ENCODE results near the gene ZNF384.
A peak's percentile ranks its signal among the peaks of the same experiment; 100 is the strongest.

Gene ZNF384

DNA sequence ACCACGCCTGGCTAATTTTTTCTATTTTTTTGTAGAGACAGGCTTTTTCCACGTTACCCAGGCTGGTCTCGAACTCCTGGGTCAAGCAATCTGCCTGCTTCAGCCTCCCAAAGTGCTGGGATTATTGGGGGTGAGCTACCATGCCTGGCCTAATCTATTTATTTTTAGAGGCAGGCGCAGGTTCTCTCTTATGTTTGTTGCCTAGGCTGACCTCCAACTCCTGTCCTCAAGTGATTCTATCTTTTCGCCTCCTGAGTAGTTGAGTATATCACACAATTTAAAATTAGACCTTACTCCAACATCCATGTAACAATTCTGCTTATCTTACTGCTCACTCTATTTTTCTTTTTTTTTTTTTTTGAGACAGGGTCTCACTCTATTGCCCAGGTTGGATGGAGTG is 35.2 kb downstream of the ZNF384 start:
- DNase-seq (ENCODE audit: low spot score) = no peak
- no peak for FAIRE-seq

DNA sequence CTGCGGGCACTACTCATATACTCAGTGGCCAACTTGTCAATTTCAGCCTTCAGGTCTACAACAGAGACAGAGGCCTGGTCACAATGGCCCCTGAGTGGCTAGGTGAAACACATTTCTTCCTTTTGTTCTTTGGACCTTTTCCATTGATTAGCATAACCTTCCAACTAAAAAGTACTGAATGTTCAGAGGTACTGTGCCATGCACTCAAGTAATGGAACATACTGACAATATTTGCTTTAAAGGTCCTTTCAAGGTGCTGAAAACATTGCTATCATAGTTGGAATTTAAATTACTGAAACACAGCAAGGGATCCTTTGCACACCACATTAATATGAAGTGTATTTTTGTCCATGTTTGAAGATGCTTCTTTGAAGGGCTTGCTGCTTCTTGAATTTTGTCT is 35.8 kb downstream of the ZNF384 start:
- FAIRE-seq (no peak), DNase-seq (ENCODE audit: low spot score) (no peak)

DNA sequence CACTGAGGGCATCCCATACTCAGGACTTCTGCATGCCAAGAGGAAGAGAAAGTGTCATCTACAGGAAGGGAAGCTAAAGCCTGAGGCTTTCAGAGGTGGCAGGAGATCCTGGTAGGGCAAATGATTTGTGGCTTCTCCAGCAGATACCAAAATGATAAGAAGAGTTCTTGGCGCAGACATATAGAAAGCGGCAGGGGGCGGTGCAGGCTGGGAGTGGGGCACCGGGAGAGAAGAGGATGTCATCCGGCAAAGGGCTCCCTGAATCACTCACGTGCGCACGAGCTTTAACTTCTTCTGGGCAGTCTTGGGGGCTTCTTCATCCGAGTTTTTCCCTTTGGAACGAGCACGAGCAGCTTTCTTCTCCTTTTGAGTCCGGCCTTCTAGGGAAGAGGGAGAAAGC is 36.8 kb downstream of the ZNF384 start:
- FAIRE-seq (no peak), DNase-seq (ENCODE audit: low spot score) (no peak)

GRCh38 chr12:6650832-6651231 is 38.3 kb downstream of the ZNF384 start:
- DNase-seq (ENCODE audit: low spot score) = no peak
- FAIRE-seq = no peak

- FAIRE-seq (no peak), DNase-seq (ENCODE audit: low spot score) (no peak)
These were observed 42.0 kb downstream of the ZNF384 start, which contains the start of gene ACRBP for GRCh38 chr12:6647083-6647604. ACRBP (minus strand) TSS chr12:6647432; CDS start chr12:6647366, 66 bp downstream.

DNA sequence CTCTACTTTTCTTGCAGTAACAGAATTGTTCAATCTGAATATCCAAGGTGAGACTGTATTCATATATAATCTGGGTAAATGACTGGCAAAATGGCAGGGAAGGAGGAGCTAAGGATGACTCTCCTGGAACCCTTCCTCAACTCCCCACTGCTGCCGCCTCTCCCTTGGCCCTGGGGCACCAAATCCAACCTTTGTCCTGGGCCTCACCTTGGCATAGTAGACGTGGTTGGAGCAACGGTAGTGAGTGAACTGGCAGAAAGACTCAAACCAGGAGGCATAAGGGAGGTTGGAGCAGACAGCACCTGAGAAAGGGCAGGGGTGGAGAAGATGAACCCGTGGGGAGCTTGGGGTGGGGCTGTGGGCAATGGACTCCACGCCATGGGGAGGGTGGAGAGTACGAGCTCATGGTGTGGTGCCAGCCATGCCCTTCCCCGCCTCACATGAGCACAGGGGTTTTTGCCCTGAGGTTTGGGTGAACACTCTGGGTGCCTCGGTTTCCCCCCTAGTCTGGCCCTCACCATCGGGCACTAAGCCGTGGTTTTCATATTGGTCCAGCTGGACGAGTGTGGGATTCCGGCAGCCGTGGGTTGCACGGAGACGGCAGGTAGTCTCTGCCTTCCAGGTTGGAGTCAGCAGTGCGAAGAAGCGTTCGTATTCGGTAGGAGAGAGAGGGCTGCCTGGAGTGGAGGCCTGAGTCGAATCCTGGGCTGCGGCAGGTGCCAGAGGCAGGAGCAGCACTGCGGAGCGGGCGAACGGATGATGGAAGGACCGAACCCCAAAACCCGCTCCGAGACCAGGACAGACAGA is 42.7 kb downstream of the ZNF384 start:
- DNase-seq (ENCODE audit: low spot score) (no peak), FAIRE-seq (no peak)

- no peak for DNase-seq (ENCODE audit: low spot score)
These were observed 44.3 kb downstream of the ZNF384 start for GRCh38 chr12:6644903-6645302.

GRCh38 chr12:6644257-6644596 is 44.9 kb downstream of the ZNF384 start:
- FAIRE-seq (no peak), DNase-seq (ENCODE audit: low spot score) (no peak)

More at GRCh38 chr12:6644903-6645302, 44.3 kb downstream of the ZNF384 start:
- FAIRE-seq = no peak

- DNase-seq (ENCODE audit: low spot score) = no peak
- FAIRE-seq = no peak
These were observed 45.5 kb downstream of the ZNF384 start for GRCh38 chr12:6643569-6644256.

- no peak for DNase-seq (ENCODE audit: low spot score)
- FAIRE-seq = no peak
These were observed 48.0 kb downstream of the ZNF384 start for GRCh38 chr12:6641131-6641530.

DNA sequence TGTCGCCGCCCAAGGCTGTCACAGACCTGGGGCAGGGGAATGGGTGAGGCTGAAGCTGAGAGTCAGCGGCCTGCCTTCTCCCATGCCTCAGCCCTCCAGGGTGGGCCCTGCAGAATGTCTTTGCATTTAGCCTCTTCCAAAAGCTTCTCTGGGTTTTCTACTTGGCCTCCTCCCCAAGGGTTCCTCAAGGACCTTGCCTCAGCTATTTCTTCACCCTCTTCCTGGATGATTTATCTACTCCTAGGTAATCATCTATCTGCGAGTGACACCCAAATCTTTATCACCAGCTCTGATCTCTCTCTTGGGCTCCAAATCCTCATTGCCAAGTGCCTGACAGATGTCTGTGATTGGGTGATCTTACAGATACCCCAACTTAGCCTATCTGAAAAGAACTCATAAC is 48.7 kb downstream of the ZNF384 start:
- FAIRE-seq (no peak), DNase-seq (ENCODE audit: low spot score) (no peak)

GRCh38 chr12:6639151-6639801 is 49.9 kb downstream of the ZNF384 start:
- no peak for FAIRE-seq
- no peak for DNase-seq (ENCODE audit: low spot score)

GRCh38 chr12:6638305-6638704 is 50.9 kb downstream of the ZNF384 start:
- no peak for FAIRE-seq
- no peak for DNase-seq (ENCODE audit: low spot score)

GRCh38 chr12:6635856-6636531 is 53.2 kb downstream of the ZNF384 start, which contains the start of gene LPAR5:
LPAR5 (minus strand) TSS chr12:6635959; CDS start chr12:6621248, 14,711 bp downstream.
- DNase-seq (ENCODE audit: low spot score) (peak; percentile 31), FAIRE-seq (no peak)

DNA sequence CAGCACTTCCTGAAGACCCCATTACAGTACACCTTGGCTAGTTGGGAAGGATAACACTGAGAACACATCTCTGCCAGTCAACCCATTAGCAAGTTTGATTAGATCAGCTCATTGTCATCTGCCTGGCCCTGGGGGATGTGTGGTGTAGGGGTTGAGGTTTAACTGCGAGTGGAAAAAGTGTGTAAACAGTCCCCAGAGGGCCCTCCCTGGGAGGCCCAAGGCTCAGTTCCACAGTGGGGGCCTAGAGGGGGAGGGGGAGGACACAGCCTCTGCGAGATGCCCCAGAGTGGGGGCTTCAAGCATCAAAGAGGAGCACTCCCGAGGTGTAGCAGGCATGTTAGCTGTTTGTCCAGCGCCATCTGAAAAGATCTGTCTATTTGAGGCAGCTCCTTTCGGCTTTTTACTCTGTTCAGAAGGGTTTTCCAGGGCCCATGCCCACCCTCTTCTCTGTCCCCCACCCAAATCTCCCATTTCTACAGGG is 53.8 kb downstream of the ZNF384 start:
- FAIRE-seq = no peak
- DNase-seq (ENCODE audit: low spot score) = no peak

GRCh38 chr12:6632026-6632983 is 56.9 kb downstream of the ZNF384 start:
- no peak for FAIRE-seq

GRCh38 chr12:6631549-6631961 is 57.6 kb downstream of the ZNF384 start:
- DNase-seq (ENCODE audit: low spot score) = no peak
- FAIRE-seq = no peak

More at GRCh38 chr12:6632026-6632983, 56.9 kb downstream of the ZNF384 start:
- DNase-seq (ENCODE audit: low spot score) = no peak

DNA sequence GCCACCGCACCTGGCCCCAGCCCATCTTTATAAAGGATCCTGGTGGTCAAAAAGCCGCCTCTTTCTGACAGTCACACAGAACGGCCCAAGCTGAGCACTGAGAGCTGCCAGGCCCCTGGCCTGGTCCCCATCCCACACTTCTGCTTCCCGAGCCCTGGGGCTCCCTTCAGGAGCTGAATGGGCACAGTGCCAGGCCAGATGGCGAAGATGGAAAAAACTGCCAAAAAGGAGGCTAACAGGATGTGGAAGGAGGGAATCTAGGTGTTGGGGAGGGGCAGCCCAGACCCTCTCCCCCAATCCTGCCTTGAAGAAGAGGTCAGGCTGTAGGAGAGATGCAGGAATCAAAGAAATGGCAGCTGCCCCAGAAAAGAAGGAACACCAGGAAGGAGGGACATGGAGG is 58.4 kb downstream of the ZNF384 start:
- FAIRE-seq (no peak), DNase-seq (ENCODE audit: low spot score) (no peak)

GRCh38 chr12:6627616-6628015 is 61.6 kb downstream of the ZNF384 start:
- DNase-seq (ENCODE audit: low spot score) (no peak), FAIRE-seq (no peak)

- FAIRE-seq (no peak), DNase-seq (ENCODE audit: low spot score) (no peak)
These were observed 62.4 kb downstream of the ZNF384 start for GRCh38 chr12:6626654-6627283.

Data from RCC 7860 (cell line).